Stimulated activated CD8-positive, alpha-beta memory T cell treated with anti-CD3 and anti-CD28 coated beads, Interleukin-12 subunit alpha, Interleukin-12 subunit beta, amount 100 ng/mL, for 4 hours (primary cell): ENCODE results near the gene STX12.
"Not testable (repeated sequence)": the region's sequence is repeated elsewhere in the genome, so short reads cannot be mapped to it uniquely, and the experiment has no call there.

Source experiments
- DNase-seq: peaks from one replicate; pipeline ENCODE4 v3.0.0-alpha.2; 2020; ENCODE audit warnings: low read depth

Gene STX12

DNA sequence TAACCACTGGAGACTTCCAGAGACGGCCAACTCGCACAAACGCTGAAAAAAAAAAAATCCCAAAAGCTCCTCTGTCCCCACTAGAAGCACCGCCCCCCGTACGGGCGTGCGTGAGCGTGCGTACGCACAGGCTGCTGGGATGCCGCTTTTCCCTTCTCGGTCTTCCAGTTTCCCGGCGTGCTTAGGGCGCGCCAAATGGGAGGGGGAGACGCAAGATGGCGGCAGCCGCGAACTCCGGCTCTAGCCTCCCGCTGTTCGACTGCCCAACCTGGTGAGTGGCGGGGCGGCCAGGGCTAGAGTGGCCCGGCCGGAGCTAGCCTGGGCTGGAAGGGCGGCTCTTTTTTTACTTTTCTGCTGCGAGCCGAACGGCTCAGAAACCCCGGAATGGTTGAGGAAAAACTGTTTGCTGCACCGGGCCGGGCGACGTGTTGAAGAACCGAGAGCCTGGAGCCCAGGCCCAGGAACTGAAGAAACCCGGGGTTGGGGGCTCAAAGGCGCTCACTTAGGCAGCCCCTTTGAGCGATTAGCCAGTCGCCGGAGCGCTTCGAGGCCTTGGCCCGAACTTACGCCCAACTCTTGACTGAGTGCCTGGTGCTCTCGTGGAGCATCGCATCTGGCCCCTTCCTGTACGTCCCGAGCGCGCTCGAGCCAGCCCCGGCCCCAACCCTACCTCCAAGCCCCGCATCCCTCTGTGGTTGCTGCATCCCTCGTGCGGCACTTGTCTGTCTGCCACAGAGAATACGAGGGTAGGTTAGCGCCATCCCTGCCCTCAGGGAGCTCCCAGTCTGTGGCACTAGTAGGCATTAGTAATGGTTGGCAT lies 57.8 kb downstream of the STX12 start, which contains the start of gene PPP1R8:
PPP1R8 (plus strand) TSS at position 162 of the 820 bp plus-strand sequence; CDS start at position 216, 54 bp downstream.
- DNase-seq: peak; percentile 79

DNA sequence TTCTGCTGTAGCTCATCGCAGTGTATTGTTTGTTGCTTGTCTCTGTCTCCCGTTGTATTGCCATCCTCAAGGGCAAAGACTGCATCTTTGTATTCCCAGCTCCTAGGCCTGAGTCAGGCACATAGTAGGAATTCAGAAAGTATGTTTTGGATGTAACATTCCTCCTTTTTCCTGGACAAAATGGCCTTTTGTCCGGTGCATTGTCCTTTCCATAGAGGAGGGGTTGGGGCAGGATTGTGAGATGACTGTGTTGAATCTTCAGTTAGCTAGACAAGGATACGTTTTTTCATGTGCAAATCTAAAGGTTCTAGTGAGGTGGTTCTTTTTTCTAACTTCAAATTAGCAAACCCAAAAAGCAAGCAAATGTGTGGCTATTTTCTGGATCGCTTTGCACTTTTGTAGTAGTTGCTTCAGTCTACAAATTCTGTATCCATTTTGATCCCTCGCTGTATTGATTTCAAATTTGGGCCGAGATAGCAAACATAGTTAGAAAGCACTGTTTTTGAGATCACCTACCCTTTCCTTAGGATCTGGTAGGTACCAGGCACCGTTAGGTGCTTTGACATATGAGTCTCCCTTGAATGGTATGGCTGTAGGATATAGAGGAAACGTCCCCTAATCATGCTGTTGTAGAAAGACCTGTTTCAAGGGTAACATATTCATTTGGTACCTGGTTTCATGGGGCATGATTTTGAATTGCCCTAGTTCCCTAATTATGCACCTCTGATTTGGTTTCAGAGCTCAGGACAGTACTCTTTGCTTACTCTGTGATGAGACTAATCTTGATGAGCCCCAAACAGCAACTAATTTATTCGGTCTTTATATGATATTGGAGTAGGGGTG lies 58.8 kb downstream of the STX12 start:
- no peak for DNase-seq

DNA sequence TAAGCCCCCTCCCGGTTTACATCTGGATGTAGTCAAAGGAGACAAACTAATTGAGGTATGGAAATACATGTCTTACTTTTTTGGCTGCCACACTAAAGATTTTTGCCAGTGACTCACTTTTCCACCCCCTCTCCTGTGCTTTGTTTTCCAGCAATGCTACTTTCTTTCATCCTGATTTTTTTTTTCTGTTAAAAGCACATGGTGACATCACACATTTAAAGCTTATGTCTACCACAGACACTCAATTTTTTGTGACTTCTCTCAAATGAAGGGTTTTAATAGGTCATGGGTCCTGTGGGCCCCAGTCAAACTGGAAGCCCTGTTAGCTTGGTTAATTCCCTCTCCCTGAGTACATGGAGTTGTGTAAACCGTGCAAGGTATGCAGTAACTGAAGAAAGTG lies 59.7 kb downstream of the STX12 start:
- DNase-seq: no peak

DNA sequence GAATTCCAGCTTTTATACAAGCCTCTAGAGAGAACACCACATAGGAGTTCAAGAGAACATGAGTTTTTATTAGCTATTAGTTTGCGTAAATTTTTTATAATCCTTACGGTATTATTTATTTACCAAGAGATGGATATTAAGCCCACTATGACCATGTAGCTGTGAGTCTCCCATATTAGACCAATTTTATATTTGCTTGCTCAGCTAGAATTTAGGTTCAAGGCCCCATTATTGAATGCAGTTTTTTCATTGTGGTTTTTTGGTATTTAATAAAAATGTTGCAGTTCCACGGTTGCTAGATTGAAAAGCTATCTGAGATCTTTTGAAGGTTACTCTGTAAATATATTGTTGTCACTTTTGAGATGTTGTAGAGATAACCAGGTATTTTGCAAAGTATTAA lies 60.5 kb downstream of the STX12 start:
- no peak for DNase-seq

DNA sequence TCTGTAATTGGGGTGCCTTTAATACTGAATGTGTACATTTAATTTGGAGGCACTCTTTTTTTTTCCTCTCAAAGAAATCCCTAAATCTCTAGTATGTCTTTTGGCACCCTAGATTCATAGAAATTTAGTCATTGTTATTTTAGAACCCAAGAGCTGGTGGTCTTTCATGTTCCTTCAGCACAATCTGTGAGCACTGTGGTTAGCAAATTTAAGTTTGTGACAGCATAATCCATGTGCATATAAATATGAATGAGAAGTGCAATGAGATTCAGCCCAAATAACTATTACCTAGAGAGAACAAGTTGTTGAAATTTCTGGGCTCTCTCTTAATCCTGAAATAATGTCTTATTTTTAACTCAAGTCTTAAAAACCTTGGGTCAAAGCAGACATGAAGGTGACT lies 62.0 kb downstream of the STX12 start:
- DNase-seq: no peak

DNA sequence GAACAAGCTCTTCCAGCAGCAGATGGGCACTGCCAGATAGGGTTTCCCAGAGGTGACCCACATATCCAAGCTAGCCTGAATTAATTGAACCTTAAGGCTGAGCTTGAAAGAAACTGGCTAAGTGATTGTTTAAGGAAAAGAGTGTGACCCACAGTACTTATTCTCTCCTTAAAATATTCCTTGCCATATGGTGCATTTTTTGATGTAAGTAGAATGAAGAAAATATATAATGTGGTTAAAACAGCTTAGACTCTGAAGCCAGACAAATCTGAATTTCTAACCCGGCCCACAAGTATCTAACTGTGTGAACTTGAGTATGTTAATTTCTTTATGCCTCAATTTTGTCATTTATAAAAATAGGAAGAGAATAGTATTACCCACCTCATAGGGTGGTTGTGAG lies 62.5 kb downstream of the STX12 start:
- no peak for DNase-seq

DNA sequence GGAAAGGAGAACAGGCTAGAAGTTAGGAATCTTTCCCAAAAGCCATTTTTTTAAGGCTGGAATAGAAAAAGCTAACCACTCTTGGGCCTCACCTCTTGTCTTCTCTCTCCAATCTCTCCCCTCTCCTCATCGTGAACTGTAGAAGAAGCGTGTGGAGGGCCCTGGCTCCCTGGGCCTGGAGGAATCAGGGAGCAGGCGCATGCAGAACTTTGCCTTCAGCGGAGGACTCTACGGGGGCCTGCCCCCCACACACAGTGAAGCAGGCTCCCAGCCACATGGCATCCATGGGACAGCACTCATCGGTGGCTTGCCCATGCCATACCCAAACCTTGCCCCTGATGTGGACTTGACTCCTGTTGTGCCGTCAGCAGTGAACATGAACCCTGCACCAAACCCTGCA lies 76.9 kb downstream of the STX12 start:
- DNase-seq: no peak

DNA sequence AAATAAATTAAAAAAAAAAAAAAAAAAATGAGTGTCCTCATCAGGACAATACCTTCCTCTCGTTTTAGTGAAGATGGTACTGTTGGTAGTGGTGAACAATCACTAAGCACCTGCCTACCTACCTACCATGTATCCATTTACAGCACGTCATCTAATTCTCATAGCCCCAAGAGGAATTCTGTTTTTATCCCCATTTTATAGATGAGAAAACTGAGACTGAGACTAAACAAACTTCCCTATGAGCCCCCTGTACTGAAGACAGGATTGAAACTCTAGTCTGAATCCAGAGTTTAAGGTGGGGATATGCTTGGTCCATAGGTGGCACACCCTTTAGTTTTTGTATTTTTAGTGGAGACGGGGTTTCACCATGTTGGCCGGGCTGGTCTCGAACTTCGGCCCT lies 82.1 kb downstream of the STX12 start:
- DNase-seq: no peak

DNA sequence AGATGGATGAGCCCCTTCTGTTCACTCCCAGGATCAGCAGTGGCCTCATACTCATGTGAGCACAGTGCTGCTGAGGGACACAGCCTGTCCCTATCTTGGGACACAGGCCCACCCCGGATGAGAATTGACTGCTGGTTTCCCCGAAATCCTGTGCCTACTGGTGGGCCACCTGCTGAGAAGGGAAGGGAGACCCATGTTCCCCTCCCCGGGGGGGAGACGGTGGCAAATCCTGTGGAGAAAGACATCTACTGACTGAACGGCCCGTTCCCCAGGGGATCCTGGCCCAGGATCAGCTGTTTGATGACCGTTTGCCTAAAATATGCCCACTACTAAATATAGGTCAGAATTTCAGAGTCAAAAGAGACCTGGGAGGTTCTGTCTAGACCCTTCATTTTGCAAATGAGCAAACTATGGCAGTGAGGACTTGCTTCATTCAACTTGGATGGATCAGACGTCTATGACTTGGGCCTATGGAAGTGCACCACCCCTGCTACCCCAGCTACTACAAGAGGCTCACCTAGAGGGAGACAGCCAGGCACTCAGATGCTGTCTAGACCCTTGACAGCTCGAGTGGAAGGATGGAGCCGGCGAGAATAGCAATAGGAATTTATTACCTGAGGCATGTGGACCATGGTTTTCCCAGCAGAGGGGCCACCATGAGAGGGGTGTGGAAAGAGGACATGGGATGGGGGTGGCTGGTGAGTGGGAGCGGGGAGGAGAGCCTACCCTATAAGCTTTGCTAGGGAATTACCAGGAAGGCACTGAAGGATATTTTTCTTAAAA lies 83.7 kb downstream of the STX12 start:
- no peak for DNase-seq

DNA sequence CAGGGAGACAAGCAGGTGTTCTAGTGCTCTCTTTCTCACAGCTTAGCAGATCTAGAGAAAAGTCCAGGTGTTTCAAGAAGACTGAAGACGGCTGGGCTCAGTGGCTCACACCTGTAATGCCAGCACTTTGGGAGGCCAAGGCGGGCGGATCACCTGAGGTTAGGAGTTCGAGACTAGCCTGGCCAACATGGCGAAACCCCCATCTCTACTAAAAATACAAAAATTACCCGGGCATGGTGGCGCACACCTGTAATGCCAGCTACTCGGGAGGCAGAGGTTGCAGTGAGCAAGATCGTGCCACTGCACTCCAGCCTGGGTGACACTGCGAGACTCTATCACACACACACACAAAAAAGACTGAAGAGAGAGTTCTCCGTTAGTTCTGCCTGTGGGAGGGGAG lies 84.5 kb downstream of the STX12 start:
- not testable (repeated sequence) for DNase-seq

DNA sequence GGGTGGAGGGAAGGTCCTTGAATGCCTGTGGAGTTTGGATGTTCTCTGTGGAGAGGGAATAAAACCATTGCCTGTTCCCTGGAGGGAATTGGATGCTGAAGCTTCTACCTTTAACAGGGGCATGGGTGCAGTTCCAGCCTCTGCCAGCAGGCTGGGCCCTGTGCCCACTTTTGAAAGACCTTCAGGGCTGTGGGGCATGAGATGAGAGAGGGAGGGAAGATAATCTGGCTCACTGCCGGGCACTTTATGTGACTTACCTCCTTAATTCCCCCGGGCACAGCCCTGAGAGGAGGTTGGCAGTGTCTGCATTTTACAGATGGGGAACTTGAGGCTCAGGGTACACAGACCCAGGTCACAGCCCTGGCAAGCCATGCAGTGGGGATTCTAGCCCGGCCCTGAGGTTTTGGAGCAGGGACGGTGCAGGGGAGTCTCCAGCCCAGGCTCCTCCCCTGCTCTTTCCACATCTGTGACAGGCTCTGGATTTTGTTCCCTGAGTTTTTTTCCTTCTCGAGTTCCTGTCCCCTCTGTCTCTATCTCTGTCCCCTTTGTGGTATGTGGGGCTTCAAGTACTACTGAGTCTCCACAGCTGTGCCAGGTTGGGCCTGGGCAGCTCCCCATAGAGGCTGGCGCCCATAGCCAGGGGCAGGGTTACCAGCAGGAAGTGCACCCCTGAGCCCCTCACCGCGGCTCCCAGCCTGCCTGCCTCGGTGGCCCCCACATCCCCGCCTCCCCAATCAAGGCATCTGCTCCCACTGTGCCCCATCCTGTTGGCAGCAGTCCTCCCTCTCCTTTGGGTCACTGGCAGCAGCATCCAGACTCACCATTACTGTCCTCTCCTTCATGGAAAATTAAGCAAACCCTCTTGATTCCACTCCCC lies 85.3 kb downstream of the STX12 start:
- peak; percentile 65 for DNase-seq

DNA sequence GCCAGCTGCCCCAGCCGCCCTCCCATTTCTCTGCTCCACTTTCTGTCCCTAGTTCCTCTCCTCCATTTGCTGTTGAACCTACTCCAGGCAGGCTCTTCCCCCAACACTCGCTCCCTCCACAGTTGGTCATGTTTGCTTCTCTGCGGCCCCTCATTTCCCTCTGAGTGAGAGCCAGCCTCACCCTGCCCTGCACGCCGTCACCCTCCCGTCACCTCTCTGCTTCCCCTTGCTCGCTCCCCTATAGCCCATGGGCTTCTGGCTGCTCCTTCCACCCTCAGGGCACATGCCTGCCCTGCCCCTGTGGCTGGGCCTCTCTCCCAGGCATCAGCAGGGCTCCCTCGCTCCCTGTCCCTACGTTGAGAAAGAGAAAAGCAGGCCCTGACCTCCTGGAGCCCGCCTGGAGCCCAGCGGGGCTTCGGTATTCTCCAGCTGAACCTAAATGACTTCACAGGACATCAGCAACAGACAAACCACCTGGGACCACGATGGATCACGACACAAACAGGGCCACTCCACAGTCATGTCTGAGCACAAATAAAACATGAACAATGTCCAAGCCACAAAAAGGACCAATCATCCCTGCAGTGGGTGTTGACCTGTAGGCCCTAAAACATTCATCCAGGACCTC lies 86.0 kb downstream of the STX12 start:
- no peak for DNase-seq

DNA sequence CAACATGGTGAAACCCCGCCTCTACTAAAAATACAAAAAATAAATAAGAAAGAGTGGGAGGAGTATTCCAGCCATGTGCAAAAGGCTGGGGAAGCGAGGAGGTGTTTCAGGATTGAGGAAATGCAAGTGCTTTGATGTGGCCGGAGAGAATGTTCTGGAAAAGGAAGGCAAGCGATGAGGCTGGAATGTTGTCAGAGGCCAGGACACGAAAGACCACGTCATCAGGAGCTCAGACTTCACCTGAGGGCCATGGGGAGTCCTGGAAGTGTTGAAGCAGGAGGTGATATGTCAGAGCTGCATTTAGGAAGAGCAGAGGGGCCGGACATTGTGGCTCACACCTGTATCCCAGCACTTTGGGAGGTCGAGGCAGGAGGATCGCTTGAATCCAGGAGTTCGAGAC lies 88.4 kb downstream of the STX12 start:
- no peak for DNase-seq

DNA sequence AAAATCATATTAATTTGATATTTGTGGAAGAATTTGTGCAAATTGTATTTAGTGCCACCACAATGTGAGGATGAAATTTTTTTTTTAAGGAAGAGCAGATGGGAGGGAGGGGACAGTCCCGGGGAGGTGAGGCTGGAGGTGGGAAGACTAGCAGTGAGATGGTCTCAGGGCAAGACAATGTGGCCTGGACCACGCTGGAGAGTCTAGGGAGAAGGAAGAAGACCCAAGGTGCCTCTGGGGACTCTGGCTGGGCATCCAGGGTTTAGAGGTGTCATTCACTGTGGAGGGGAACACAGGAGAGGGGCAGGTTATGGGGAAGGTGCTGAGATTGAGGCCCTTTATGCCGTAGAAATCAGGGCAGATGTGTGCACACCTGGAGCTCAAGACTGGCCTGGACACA lies 89.0 kb downstream of the STX12 start:
- no peak for DNase-seq

DNA sequence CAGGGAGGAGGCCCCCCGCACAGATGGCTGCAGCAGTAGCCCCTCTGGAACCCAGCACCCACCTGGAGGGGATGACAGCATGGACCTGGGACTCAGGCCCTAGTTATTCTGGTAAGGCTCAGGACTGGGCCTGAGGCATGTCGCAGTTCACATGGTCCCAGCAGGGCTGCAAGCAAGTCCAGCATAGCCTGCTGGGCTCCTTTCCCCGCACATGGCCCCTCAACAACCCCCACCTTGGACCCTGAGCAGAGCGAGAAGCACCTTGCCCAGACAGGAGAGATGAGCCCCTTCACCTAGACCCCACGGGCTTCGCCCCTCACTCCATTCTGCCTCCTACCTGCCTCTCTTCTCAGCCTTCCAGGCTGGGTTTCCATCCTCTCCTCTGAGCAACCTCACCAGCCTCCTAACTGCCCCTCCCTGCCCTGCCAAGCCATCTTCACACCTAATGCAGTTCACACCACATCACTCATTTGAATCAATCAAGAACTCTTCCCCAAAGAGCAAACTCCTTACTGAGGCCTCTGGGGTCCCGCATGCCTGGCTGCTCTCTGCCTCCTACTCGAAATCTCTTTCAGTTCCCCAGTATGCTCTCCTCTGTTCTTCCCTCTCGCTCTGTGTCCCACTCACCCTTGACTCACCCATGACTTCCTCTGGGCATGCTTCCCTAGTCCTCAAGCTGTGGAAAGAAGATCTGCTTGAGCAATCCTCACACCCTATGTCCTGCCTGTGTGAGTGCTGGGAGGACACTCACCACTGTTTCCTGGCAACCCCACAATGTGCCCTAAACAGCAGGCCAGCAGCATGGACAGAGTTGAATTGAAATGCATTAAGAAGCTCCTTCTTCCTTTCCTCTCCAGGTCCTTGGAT lies 89.9 kb downstream of the STX12 start:
- no peak for DNase-seq

DNA sequence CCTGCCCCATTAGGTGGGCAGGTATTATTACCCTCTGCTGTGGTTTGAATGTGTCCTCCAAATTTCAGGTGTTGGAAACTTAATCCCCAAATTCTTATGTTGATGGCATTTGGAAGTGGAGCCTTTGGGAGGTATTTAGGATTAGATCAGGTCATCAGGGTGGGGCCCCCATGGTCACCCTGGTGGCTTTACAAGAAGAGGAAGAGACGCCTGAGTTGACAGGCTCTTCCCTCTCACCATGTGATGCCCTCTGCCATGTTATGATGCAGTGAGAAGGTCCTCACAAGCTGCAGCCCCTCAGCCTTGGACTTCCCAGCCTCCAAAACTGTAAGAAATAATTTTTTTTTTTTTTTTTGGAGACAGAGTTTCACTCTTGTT lies 90.5 kb downstream of the STX12 start:
- no peak for DNase-seq

DNA sequence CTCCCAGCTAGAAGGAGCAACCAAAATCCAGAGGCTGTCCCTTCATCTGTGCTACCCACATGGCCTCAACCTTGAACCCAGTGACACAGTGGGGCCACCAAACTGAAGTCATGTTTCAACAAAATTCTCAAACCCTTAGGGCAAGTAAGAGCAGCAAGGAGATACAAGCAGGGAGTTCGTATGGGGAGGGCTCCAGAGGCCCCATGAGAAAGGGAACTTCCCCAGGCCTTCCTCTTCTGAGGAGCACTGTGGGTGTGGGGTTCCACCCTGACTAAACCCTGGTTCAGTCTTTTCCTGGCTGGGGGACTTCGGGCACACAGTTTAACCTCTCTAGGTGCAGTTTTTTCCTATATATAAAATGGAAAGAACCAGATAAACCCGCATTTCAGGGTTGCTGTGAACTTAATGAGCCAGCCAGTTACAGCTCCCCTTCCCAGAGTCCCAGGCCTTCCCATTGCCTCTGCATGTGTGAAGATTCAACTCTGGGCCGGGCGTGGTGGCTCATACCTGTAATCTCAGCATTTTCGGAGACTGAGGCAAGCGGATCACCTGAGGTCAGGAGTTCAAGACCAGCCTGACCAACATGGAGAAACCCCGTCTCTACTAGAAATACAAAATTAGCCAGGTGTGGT lies 91.4 kb downstream of the STX12 start:
- no peak for DNase-seq

DNA sequence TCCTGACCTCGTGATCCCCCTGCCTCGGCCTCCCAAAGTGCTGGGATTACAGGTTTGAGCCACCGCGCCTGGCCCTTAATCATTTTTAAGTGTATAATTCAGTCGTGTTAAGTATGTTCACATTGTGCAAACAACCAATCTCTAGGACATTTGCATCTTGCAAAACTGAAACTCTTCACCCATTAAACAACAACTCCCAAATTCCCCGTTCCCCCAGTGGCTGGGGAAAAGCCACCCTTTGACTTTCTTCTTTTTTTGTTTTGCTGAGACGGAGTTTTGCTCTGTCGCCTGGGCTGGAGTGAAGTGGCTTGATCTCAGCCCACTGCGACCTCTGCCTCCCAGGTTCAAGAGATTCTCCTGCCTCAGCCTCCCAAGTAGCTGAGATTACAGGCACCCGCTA lies 92.8 kb downstream of the STX12 start:
- DNase-seq: no peak

DNA sequence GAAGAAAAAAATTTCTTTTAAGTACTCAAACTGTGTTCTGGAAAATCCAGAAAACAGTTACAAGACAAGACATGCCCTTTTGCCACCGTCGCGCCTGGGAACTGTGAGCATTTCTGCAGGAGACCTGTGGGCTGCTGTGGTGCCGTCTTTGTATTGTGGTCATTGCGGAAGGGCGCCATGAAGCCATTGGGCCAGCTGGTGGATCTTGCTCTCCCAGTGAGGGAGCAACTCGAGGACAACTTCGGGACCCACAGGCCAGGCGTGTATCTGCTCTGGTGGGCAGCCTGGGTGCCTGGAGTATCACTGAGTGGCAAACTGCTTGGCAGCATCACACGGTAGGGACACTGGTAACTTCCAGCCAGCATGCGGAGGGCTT lies 95.5 kb downstream of the STX12 start:
- no peak for DNase-seq
